Measurements from ENCODE around the gene CUL9.

CUL9 gene

DNA sequence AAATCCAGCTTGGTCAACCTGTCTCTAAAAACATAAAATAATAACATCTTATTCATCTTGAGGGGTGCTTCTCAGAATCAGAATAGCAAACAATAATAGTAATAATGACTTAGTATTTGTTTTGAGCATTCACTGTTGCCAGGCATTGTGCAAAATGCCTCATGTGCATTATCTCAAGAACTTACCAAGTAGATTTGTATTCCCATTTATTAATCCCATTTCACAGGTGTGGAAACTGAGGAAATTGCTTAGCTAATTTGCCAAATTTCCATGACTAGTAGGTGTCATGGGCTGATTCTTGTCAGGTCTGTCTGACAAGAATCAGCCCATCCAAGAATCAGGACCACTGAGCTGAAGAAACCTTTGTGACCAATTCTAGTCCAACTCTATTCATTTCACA, 66.8 kb downstream of the CUL9 start:
- TF ChIP-seq, protein P1, sequence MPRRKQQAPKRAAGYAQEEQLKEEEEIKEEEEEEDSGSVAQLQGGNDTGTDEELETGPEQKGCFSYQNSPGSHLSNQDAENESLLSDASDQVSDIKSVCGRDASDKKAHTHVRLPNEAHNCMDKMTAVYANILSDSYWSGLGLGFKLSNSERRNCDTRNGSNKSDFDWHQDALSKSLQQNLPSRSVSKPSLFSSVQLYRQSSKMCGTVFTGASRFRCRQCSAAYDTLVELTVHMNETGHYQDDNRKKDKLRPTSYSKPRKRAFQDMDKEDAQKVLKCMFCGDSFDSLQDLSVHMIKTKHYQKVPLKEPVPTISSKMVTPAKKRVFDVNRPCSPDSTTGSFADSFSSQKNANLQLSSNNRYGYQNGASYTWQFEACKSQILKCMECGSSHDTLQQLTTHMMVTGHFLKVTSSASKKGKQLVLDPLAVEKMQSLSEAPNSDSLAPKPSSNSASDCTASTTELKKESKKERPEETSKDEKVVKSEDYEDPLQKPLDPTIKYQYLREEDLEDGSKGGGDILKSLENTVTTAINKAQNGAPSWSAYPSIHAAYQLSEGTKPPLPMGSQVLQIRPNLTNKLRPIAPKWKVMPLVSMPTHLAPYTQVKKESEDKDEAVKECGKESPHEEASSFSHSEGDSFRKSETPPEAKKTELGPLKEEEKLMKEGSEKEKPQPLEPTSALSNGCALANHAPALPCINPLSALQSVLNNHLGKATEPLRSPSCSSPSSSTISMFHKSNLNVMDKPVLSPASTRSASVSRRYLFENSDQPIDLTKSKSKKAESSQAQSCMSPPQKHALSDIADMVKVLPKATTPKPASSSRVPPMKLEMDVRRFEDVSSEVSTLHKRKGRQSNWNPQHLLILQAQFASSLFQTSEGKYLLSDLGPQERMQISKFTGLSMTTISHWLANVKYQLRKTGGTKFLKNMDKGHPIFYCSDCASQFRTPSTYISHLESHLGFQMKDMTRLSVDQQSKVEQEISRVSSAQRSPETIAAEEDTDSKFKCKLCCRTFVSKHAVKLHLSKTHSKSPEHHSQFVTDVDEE (CRISPR knock-in tag; IDR thresholded peaks at IDR 0.05), result no peak
- no peak for TF ChIP-seq ZNF8 (CRISPR knock-in tag; IDR thresholded peaks at IDR 0.05)
- no peak for TF ChIP-seq ARNTL (CRISPR knock-in tag; IDR thresholded peaks at IDR 0.05; ENCODE audit: borderline replicate concordance, low read depth)
- no peak for TF ChIP-seq ISL1 (CRISPR knock-in tag; IDR thresholded peaks at IDR 0.05)
- TF ChIP-seq ZFP3 (CRISPR knock-in tag; IDR thresholded peaks at IDR 0.05), result no peak
- TF ChIP-seq, protein P2, sequence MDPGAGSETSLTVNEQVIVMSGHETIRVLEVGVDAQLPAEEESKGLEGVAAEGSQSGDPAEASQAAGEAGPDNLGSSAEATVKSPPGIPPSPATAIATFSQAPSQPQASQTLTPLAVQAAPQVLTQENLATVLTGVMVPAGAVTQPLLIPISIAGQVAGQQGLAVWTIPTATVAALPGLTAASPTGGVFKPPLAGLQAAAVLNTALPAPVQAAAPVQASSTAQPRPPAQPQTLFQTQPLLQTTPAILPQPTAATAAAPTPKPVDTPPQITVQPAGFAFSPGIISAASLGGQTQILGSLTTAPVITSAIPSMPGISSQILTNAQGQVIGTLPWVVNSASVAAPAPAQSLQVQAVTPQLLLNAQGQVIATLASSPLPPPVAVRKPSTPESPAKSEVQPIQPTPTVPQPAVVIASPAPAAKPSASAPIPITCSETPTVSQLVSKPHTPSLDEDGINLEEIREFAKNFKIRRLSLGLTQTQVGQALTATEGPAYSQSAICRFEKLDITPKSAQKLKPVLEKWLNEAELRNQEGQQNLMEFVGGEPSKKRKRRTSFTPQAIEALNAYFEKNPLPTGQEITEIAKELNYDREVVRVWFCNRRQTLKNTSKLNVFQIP (CRISPR knock-in tag; IDR thresholded peaks at IDR 0.05; ENCODE audit: borderline replicate concordance, low read depth), result no peak
- no peak for TF ChIP-seq ZFP30 (CRISPR knock-in tag; IDR thresholded peaks at IDR 0.05)
- no peak for ATAC-seq

DNA sequence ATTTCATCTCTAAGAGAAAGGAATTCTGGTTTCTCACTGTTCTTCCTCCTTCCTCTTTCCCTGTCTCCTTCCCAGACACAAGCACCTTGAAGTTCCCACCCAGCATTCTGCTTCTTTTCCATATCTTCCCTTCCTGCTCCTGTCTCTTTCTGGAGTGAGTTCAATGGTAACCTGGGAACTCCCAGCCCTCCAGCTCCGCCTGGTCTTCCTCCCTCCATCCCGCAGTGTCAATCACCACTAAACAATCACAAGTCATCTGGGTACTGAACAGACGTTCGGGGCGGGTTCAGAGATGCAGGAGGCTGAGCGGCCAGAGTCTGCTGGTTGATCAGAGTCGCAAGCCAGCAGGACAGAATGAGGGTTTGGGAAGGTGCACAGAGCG, 69.0 kb downstream of the CUL9 start:
- TF ChIP-seq, protein P3, sequence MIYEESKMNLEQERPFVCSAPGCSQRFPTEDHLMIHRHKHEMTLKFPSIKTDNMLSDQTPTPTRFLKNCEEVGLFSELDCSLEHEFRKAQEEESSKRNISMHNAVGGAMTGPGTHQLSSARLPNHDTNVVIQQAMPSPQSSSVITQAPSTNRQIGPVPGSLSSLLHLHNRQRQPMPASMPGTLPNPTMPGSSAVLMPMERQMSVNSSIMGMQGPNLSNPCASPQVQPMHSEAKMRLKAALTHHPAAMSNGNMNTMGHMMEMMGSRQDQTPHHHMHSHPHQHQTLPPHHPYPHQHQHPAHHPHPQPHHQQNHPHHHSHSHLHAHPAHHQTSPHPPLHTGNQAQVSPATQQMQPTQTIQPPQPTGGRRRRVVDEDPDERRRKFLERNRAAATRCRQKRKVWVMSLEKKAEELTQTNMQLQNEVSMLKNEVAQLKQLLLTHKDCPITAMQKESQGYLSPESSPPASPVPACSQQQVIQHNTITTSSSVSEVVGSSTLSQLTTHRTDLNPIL (CRISPR knock-in tag; IDR thresholded peaks at IDR 0.05; ENCODE audit: low read depth), result no peak
- TF ChIP-seq ZFP30 (CRISPR knock-in tag; IDR thresholded peaks at IDR 0.05) (no peak), ZNF565 (CRISPR knock-in tag; conservative IDR thresholded peaks at IDR 0.05; ENCODE audit: low read depth) (no peak), RARB (CRISPR knock-in tag; IDR thresholded peaks at IDR 0.05) (no peak), PPARA (CRISPR knock-in tag; IDR thresholded peaks at IDR 0.05; ENCODE audit: borderline replicate concordance) (no peak), TCF4 (CRISPR knock-in tag; IDR thresholded peaks at IDR 0.05; ENCODE audit: borderline replicate concordance) (no peak), BACH2 (CRISPR knock-in tag; IDR thresholded peaks at IDR 0.05; ENCODE audit: borderline replicate concordance) (no peak), OSR1 (CRISPR knock-in tag; IDR thresholded peaks at IDR 0.05) (no peak), ZFP3 (CRISPR knock-in tag; IDR thresholded peaks at IDR 0.05) (no peak), GLIS3 (CRISPR knock-in tag; IDR thresholded peaks at IDR 0.05) (no peak), ZNF70 (CRISPR knock-in tag; IDR thresholded peaks at IDR 0.05) (no peak), TOX (CRISPR knock-in tag; IDR thresholded peaks at IDR 0.05; ENCODE audit: borderline replicate concordance) (no peak), ESRRG (CRISPR knock-in tag; IDR thresholded peaks at IDR 0.05) (no peak), ISL1 (CRISPR knock-in tag; IDR thresholded peaks at IDR 0.05) (no peak), SNAI2 (CRISPR knock-in tag; IDR thresholded peaks at IDR 0.05) (no peak), ZNF8 (CRISPR knock-in tag; IDR thresholded peaks at IDR 0.05) (no peak)
- TF ChIP-seq, protein P2 (CRISPR knock-in tag; IDR thresholded peaks at IDR 0.05; ENCODE audit: borderline replicate concordance, low read depth), result no peak
- TF ChIP-seq, protein P4, sequence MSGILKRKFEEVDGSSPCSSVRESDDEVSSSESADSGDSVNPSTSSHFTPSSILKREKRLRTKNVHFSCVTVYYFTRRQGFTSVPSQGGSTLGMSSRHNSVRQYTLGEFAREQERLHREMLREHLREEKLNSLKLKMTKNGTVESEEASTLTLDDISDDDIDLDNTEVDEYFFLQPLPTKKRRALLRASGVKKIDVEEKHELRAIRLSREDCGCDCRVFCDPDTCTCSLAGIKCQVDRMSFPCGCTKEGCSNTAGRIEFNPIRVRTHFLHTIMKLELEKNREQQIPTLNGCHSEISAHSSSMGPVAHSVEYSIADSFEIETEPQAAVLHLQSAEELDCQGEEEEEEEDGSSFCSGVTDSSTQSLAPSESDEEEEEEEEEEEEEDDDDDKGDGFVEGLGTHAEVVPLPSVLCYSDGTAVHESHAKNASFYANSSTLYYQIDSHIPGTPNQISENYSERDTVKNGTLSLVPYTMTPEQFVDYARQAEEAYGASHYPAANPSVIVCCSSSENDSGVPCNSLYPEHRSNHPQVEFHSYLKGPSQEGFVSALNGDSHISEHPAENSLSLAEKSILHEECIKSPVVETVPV (CRISPR knock-in tag; IDR thresholded peaks at IDR 0.05), result no peak
- TF ChIP-seq, protein P5, sequence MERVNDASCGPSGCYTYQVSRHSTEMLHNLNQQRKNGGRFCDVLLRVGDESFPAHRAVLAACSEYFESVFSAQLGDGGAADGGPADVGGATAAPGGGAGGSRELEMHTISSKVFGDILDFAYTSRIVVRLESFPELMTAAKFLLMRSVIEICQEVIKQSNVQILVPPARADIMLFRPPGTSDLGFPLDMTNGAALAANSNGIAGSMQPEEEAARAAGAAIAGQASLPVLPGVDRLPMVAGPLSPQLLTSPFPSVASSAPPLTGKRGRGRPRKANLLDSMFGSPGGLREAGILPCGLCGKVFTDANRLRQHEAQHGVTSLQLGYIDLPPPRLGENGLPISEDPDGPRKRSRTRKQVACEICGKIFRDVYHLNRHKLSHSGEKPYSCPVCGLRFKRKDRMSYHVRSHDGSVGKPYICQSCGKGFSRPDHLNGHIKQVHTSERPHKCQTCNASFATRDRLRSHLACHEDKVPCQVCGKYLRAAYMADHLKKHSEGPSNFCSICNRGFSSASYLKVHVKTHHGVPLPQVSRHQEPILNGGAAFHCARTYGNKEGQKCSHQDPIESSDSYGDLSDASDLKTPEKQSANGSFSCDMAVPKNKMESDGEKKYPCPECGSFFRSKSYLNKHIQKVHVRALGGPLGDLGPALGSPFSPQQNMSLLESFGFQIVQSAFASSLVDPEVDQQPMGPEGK (CRISPR knock-in tag; IDR thresholded peaks at IDR 0.05; ENCODE audit: borderline replicate concordance), result no peak
- TF ChIP-seq, protein P1 (CRISPR knock-in tag; IDR thresholded peaks at IDR 0.05), result no peak
- no peak for ATAC-seq
